GM06990 (cell line): ENCODE data around the gene POGLUT2.
"Not testable (repeated sequence)": the region's sequence is repeated elsewhere in the genome, so short reads cannot be mapped to it uniquely, and the experiment has no call there.

ENCODE experiments used
- DNase-seq: peaks from one replicate; pipeline ENCODE4 v3.0.0-alpha.2; 2011; ENCODE audit not compliant: insufficient read length; ENCODE audit errors: extremely low read depth
- H3K27me3 ChIP-seq: replicated peaks from 2 replicates; pipeline ENCODE4 v1.6.0; 2011; ENCODE audit warnings: low read length; ENCODE audit not compliant: control insufficient read depth, insufficient read depth
- H3K36me3 ChIP-seq: 2 replicates; pipeline ENCODE4 v1.5.1; 2011; ENCODE audit warnings: low read length; ENCODE audit not compliant: control insufficient read depth, insufficient read depth
- H3K4me3 ChIP-seq: replicated peaks from 2 replicates; pipeline ENCODE4 v1.5.1; 2011; ENCODE audit warnings: low read depth, mild to moderate bottlenecking, control low read depth, low read length
- CTCF ChIP-seq: IDR thresholded peaks from 2 replicates; pipeline ENCODE4 v1.5.1; 2011; ENCODE audit warnings: low read length, control low read depth, mild to moderate bottlenecking, inconsistent platforms; ENCODE audit not compliant: insufficient read depth, poor library complexity, severe bottlenecking

The POGLUT2 gene

DNA sequence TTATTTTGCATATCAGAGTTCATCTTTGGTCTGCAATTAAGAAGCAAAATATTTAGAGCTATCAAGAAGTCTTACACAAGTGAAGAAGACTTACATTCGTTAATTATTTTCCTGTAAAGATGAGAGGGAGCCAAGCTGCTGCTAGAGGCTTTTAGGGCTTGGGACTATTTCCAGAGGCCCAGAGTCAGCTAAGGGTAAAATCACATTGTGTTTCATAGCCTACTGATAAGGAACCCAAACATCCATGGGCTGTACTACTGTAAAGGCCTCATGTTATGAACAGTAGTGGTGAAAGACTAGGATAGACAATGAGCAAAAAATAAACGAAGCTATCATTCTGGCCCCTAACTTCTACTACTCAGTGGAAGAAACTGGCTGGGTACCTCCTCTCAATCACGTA, 14.3 kb downstream of the POGLUT2 start:
- H3K36me3 ChIP-seq: no peaks in the 10 kb centered on the region; the same call in none of the 2 replicates

DNA sequence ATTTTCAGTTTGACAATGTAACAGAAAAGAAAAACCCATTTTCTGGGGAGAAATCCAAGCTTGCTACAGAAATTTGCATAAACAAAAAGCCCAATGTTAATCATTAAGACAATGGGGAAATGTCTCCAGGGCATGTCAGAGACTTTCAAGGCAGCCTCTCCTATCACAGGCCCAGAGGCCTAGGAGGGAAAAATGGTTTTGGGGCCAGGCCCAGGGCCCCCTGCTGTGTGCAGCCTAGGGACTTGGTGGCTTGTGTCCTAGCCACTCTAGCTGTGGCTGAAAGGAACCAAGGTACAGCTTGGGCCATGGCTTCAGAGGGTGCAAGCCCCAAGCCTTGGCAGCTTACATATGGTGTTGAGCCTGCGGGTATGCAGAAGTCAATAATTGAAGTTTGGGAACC, 17.2 kb downstream of the POGLUT2 start:
- DNase-seq: no peak
- TF ChIP-seq CTCF: no peak

More for the DNA sequence above, 14.3 kb downstream of the POGLUT2 start:
- Histone ChIP-seq H3K27me3 (no peaks in the 10 kb centered on the region), H3K4me3 (no peak overlapping the region)
- TF ChIP-seq CTCF: no peak
- DNase-seq: no peak

DNA sequence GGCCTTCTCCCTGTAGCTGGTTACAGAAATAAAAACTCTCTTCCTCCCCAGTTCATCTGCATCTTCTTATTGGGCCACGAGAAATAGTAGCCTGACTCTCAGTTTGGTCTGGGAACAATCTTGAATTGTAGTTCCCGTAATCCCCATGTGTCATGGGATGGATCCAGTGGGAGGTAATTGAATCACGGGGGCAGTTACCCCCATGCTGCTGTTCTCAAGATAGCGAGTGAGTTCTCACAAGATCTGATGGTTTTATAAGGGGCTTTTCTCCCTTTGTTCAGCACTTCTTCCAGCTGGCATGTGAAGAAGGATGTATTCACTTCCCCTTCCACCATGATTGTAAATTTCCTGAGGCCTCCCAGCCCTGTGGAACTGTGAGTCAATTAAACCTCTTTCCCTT, 18.1 kb downstream of the POGLUT2 start:
- not testable (repeated sequence) for DNase-seq, H3K27me3 ChIP-seq, H3K36me3 ChIP-seq, H3K4me3 ChIP-seq

More for the DNA sequence above, 17.2 kb downstream of the POGLUT2 start:
- no peaks in the 10 kb centered on the region for H3K27me3 ChIP-seq
- no peaks in the 10 kb centered on the region; the same call in 1 of the 2 replicates for H3K36me3 ChIP-seq
- no peak overlapping the region for H3K4me3 ChIP-seq

- no peak for TF ChIP-seq CTCF
- DNase-seq: peak; percentile 17
- no peaks in the 10 kb centered on the region for H3K27me3 ChIP-seq
- H3K4me3 ChIP-seq: no peak overlapping the region
- no peaks in the 10 kb centered on the region; the same call in 1 of the 2 replicates for H3K36me3 ChIP-seq
Observed at GRCh38 chr13:102779436-102780159, 19.2 kb downstream of the POGLUT2 start.

- TF ChIP-seq CTCF: no peak
- no peak for DNase-seq
Observed at GRCh38 chr13:102777736-102778135, 21.0 kb downstream of the POGLUT2 start.

DNA sequence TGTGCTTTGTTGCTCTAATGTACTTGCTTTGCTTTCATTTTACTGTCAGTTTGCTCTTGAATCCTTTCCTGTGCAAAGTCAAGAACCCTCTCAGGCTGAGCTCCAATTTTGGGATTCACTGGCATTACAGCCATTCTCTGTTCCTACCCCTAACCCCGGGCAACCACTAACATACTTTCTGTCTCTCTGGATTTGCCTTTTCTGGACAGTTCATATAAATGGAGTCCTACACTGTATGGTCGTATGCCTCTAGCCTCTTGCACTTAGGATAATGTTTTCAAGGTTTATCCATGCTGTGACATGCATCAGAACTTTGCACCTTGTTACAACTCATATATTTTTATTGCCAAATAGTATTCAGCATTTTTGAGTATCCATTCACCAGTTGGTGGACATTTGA, 22.5 kb downstream of the POGLUT2 start:
- H3K4me3 ChIP-seq: no peak overlapping the region
- TF ChIP-seq CTCF: no peak
- no peaks in the 10 kb centered on the region for H3K36me3 ChIP-seq
- DNase-seq: no peak
- H3K27me3 ChIP-seq: no peaks in the 10 kb centered on the region

More at GRCh38 chr13:102777736-102778135, 21.0 kb downstream of the POGLUT2 start:
- Histone ChIP-seq H3K27me3 (no peaks in the 10 kb centered on the region), H3K4me3 (no peak overlapping the region), H3K36me3 (no peaks in the 10 kb centered on the region; the same call in 1 of the 2 replicates)
